Colonic mucosa (tissue), 4 donors: ENCODE measurements around the gene PNMA1. TPM values are rescaled to one million over a fixed set of nuclear protein-coding genes. Genes with fewer than 3 reads are reported as not detected.

ENCODE experiments used
- DNase-seq: peaks from one replicate; pipeline ENCODE4 v3.0.0-alpha.2; 2020
- H3K27ac ChIP-seq: fragments of 200-600 bp; one replicate; pipeline ENCODE4 v1.8.0; 2021
- H3K27me3 ChIP-seq: fragments of 200-600 bp; one replicate; pipeline ENCODE4 v1.8.0; 2021
- H3K36me3 ChIP-seq: fragments of 200-600 bp; one replicate; pipeline ENCODE4 v1.8.0; 2021
- H3K4me1 ChIP-seq: fragments of 200-600 bp; one replicate; pipeline ENCODE4 v1.8.0; 2021; ENCODE audit warnings: mild to moderate bottlenecking
- H3K4me3 ChIP-seq: fragments of 200-600 bp; one replicate; pipeline ENCODE4 v1.8.0; 2021
- H3K9ac ChIP-seq, 2 donors: one replicate each; pipeline ENCODE4 v1.7.0; 2013; ENCODE audit warnings: control low read depth in 2 of 2, low read depth in 2 of 2, low read length in 2 of 2
- H3K9me3 ChIP-seq: fragments of 200-600 bp; one replicate; pipeline ENCODE4 v1.8.0; 2021
- CTCF ChIP-seq: fragments of 200-600 bp; IDR thresholded peaks from one replicate; pipeline ENCODE4 v1.8.0; 2022; ENCODE audit warnings: antibody characterized with exemption, mild to moderate bottlenecking
- intact Hi-C: fragments of 100-400 bp; cut with DNase I; formaldehyde crosslinking; loops from one replicate; pipeline ENCODE4 v1.14.1; 2022
- total RNA-seq, 2 donors: library from RNA; stranded (reverse); fragmentation: NEBNext Ultra II Directional in 1 of 2; extraction: Animal tissue kit (Norgen Biotek cat#: 25700) in 1 of 2; gene quantifications; one replicate each; pipeline ENCODE4 v1.2.1, GENCODE V29; 2021
- donor health status: healthy.
- donor health status: DM: no; HTN: no; CAD: no.
- donor health status: DM: no; HTN: no; CAD: no.

Gene PNMA1
- total RNA-seq, 2 donors from 2014 or later = 13.4 to 28.3 TPM

GRCh38 chr14:73727166-73727565 is 13.0 kb upstream of the PNMA1 start:
- Histone ChIP-seq H3K27ac (no peak overlapping the region), H3K4me3 (no peak overlapping the region), H3K36me3 (peaks cover 41% of the 10 kb centered on the region), H3K9me3 (no peaks in the 10 kb centered on the region), H3K9ac (no peak overlapping the region), H3K4me1 (peaks cover 13% of the 10 kb centered on the region), H3K27me3 (no peaks in the 10 kb centered on the region)
- no peak for DNase-seq
- no peak for TF ChIP-seq CTCF
- intact Hi-C loops = no loop called here

DNA sequence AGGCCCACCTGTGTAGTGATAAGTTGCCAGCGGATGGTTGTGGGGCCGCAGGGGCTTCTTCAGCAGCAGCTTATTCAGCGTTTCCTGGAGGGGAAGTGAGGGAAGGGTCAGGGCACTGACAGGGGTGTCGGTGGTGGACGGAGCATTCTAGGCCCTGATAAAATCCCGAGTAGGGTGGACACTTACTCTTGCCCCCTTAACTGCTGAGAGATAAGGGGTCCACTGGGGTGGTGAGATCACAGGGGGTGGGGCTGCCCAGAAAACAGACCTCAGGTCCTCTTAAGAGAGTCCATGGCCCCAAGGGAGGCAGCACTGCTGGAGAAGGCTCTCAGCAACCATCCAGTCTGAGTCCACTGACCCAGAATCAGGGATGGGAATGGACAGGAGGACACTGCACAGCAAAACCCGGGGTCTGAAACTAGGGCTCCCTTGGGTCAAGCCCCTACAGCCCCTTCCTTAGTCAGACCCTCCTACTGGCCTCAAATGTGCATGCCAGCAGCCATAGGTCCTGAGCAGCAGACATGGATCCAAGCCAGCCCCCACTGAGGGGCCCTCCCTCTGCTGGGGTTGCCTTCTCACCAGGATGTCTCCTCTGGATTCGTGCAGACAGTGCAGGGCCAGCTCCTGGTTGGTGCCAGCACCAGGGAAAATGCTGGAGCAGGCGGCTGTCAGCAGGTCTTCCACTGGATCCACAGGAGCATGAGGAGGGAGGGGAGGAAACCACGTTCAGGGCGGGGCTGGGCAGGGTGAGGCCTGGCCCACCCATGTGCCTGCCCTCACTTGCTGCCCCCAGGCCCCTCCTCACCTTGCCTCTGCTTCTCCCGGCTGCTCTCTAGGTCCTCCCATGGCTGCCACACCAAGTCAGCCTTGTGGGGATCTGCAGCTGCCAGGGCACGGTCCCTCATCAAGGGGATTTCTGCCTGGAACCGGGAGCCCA is 12.1 kb upstream of the PNMA1 start:
- Histone ChIP-seq H3K4me3 (no peak overlapping the region), H3K27ac (no peak overlapping the region), H3K36me3 (peaks cover 45% of the 10 kb centered on the region), H3K4me1 (peaks cover 12% of the 10 kb centered on the region), H3K27me3 (no peaks in the 10 kb centered on the region), H3K9me3 (no peaks in the 10 kb centered on the region), H3K9ac (peak overlapping the region in 1 of 2 donors; percentile 13)
- intact Hi-C loops = no loop called here
- no peak for TF ChIP-seq CTCF
- DNase-seq = no peak

- peaks cover 45% of the 10 kb centered on the region for H3K36me3 ChIP-seq
- H3K9me3 ChIP-seq = no peaks in the 10 kb centered on the region
- intact Hi-C loops = no loop called here
- no peaks in the 10 kb centered on the region for H3K27me3 ChIP-seq
- H3K9ac ChIP-seq = peak overlapping the region; percentile 12 to 13
- no peak for DNase-seq
- no peak for TF ChIP-seq CTCF
- peak overlapping the region; percentile 38 for H3K27ac ChIP-seq
- H3K4me1 ChIP-seq = peaks cover 8% of the 10 kb centered on the region
- no peak overlapping the region for H3K4me3 ChIP-seq
Observed at GRCh38 chr14:73725116-73726024, 11.2 kb upstream of the PNMA1 start.

DNA sequence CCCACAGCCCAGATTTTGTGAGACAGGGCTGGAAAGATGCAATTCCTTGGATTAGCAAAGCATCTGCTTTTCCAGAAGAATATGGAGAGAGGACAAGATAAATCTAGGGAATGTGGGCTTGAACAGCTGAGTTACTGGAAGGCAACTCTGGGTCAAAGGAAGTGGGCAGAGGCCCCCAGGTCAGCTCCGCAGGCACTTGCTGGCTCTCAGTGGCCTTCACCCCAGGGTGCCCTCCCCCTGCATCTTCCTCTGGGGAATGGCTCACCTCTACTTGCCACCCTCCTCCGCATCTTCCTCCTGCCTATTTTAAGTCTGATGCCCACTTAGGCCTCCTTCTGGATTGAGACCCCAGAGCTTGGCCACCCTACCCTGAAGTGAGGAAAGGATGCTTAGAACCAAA is 10.5 kb upstream of the PNMA1 start:
- intact Hi-C loops = no loop called here
- no peak for TF ChIP-seq CTCF
- Histone ChIP-seq H3K4me1 (peaks cover 8% of the 10 kb centered on the region), H3K36me3 (peaks cover 45% of the 10 kb centered on the region), H3K9ac (peak overlapping the region; percentile 14 to 26), H3K9me3 (no peaks in the 10 kb centered on the region), H3K27ac (peak overlapping the region; percentile 38), H3K4me3 (no peak overlapping the region), H3K27me3 (no peaks in the 10 kb centered on the region)
- no peak for DNase-seq
